Small intestine (tissue), 7 donors: Measurements from ENCODE around the gene APLNR. TPM values are rescaled to one million over a fixed set of nuclear protein-coding genes. Genes with fewer than 3 reads are reported as not detected.

Experiments
- DNase-seq, 2 donors: peaks; one replicate each; pipeline versions ENCODE4 v3.0.0 to v3.0.0-alpha.2; 2013
- FAIRE-seq: peaks from 2 replicates; lab custom pipeline; 2012; peaks lifted over from hg19 to GRCh38; lab: Jason Lieb, UNC
- H3K27ac ChIP-seq, 3 donors: one replicate each; pipeline ENCODE4 v1.5.1; 2013; ENCODE audit warnings: low read length in 2 of 3, mild to moderate bottlenecking in 2 of 3, control low read depth in 1 of 3, inconsistent platforms in 1 of 3, low read depth in 1 of 3, moderate library complexity in 1 of 3
- H3K27me3 ChIP-seq, 3 donors: one replicate each; pipeline ENCODE4 v1.6.1; 2013; ENCODE audit warnings: low read length in 3 of 3, inconsistent platforms in 1 of 3; ENCODE audit not compliant: control insufficient read depth in 3 of 3, insufficient read depth in 3 of 3
- H3K36me3 ChIP-seq, 3 donors: one replicate each; pipeline ENCODE4 v1.6.1; 2013; ENCODE audit warnings: low read length in 3 of 3, inconsistent platforms in 1 of 3, low read depth in 1 of 3, mild to moderate bottlenecking in 1 of 3, moderate library complexity in 1 of 3; ENCODE audit not compliant: control insufficient read depth in 3 of 3, insufficient read depth in 2 of 3
- H3K4me1 ChIP-seq, 3 donors: one replicate each; pipeline ENCODE4 v1.6.1; 2013; ENCODE audit warnings: low read length in 2 of 3, inconsistent platforms in 1 of 3, low read depth in 1 of 3, mild to moderate bottlenecking in 1 of 3, moderate library complexity in 1 of 3; ENCODE audit not compliant: control insufficient read depth in 3 of 3, insufficient read depth in 2 of 3
- H3K4me3 ChIP-seq, 3 donors: one replicate each; pipeline ENCODE4 v1.5.1; 2013; ENCODE audit warnings: low read length in 3 of 3, control low read depth in 1 of 3, inconsistent platforms in 1 of 3, low read depth in 1 of 3, mild to moderate bottlenecking in 1 of 3, moderate library complexity in 1 of 3
- H3K9me3 ChIP-seq, 2 donors: one replicate each; pipeline ENCODE4 v1.6.1; 2013; ENCODE audit warnings: low read depth in 1 of 2, low read length in 1 of 2; ENCODE audit not compliant: control insufficient read depth in 2 of 2, insufficient read depth in 1 of 2
- WGBS, 3 donors: extraction: QIAGEN DNeasy Blood & Tissue Kit; methylation state at CpG; one replicate each; pipeline ENCODE4 v1.1.7; 2013; 5-methylcytosine and 5-hydroxymethylcytosine counted together
- polyA plus RNA-seq, 4 donors: library from polyadenylated mRNA; stranded (reverse) in 3 of 4; unstranded in 1 of 4; fragments of 200-250 nt in 3 of 4; fragments of 120-200 nt in 1 of 4; gene quantifications; one replicate each; pipeline versions ENCODE4 v1.2.1 to v1.2.3, GENCODE V29; 2013
- donor health status: healthy with polysubstance abuse.
- donor health status: control.
- donor health status: control.
- donor health status: Bipolar disorder and iron deficiency.
- donor health status: healthy.

APLNR gene
- polyA plus RNA-seq, 4 donors, result 0.27 to 25.4 (median 3.4) TPM; not detected in 1

GRCh38 chr11:57192316-57192715 lies 44.7 kb downstream of the APLNR start:
- 59 to 84% (median 65%) methylated on average over 1 of the region's 1 CpG for WGBS, 3 donors

GRCh38 chr11:57191311-57192219 lies 45.5 kb downstream of the APLNR start:
- DNase-seq (no peak), FAIRE-seq (no peak)
- no peaks in the 10 kb centered on the region for H3K9me3 ChIP-seq
- WGBS, 3 donors, result 69 to 75% (median 73%) methylated on average over 9 of the region's 9 CpGs
- no peaks in the 10 kb centered on the region for H3K4me1 ChIP-seq
- no peaks in the 10 kb centered on the region for H3K36me3 ChIP-seq
- H3K4me3 ChIP-seq, result no peak overlapping the region
- H3K27ac ChIP-seq, result no peak overlapping the region
- peaks cover 0 to 6% (median 0%) of the 10 kb centered on the region in 3 donors for H3K27me3 ChIP-seq

More at GRCh38 chr11:57192316-57192715, 44.7 kb downstream of the APLNR start:
- Histone ChIP-seq H3K4me1 (no peaks in the 10 kb centered on the region), H3K27ac (no peak overlapping the region), H3K4me3 (no peak overlapping the region), H3K27me3 (peaks cover 0 to 6% (median 0%) of the 10 kb centered on the region in 3 donors), H3K36me3 (no peaks in the 10 kb centered on the region), H3K9me3 (no peaks in the 10 kb centered on the region)
- DNase-seq (no peak), FAIRE-seq (no peak)

- no peaks in the 10 kb centered on the region for H3K9me3 ChIP-seq
- H3K4me3 ChIP-seq, result no peak overlapping the region
- no peaks in the 10 kb centered on the region for H3K36me3 ChIP-seq
- DNase-seq, result no peak
- FAIRE-seq, result no peak
- H3K4me1 ChIP-seq, result no peaks in the 10 kb centered on the region
- WGBS, 3 donors, result 91 to 96% (median 95%) methylated on average over 4 of the region's 4 CpGs
- no peak overlapping the region for H3K27ac ChIP-seq
- H3K27me3 ChIP-seq, result peaks cover 0 to 6% (median 0%) of the 10 kb centered on the region in 3 donors
These were observed 46.5 kb downstream of the APLNR start for GRCh38 chr11:57190548-57190947.

Other genes with a start within 250 kb of the APLNR start
- gene OR5AK2, start 248.3 kb downstream of the APLNR start, polyA plus RNA-seq, result not detected
- 1 to 10 TPM in 1 of 4 donors, under 1 TPM in 1, not detected in 2; 0.44 to 1.6 TPM for gene LRRC55, start 55.3 kb downstream of the APLNR start, polyA plus RNA-seq
- 100 to 1,000 TPM in 1 of 4 donors, 10 to 100 TPM in 3; 72.1 to 178 (median 98.6) TPM for gene TNKS1BP1, start 87.7 kb upstream of the APLNR start, polyA plus RNA-seq
- gene SSRP1, start 98.6 kb upstream of the APLNR start, polyA plus RNA-seq, result 10 to 100 TPM; 32.4 to 95.4 (median 63.7) TPM
- gene P2RX3, start 101.1 kb upstream of the APLNR start, polyA plus RNA-seq, result under 1 TPM in 2 of 4 donors, not detected in 2; 0.46 to 0.68 TPM
- under 1 TPM in 1 of 4 donors, not detected in 3; 0.22 TPM for gene PRG3, start 143.9 kb upstream of the APLNR start, polyA plus RNA-seq
- gene PRG2, start 153.4 kb upstream of the APLNR start, polyA plus RNA-seq, result under 1 TPM in 2 of 4 donors, not detected in 2; 0.15 to 0.31 TPM
- 10 to 100 TPM in 2 of 4 donors, 1 to 10 TPM in 2; 2.4 to 13.8 (median 8.3) TPM for gene SLC43A3, start 189.9 kb upstream of the APLNR start, polyA plus RNA-seq
- gene RTN4RL2, start 223.3 kb upstream of the APLNR start, polyA plus RNA-seq, result under 1 TPM in 2 of 4 donors, not detected in 2; 0.70 to 0.87 TPM